SK-N-SH (cell line): Measurements from ENCODE around the gene TEPSIN.

ENCODE experiments used
- CTCF ChIP-seq: fragments of 200-600 bp; sonication (generic); IDR thresholded peaks from 2 replicates; pipeline ENCODE4 v1.6.1; 2017; ENCODE audit warnings: antibody characterized with exemption, mild to moderate bottlenecking, moderate library complexity
- EP300 ChIP-seq, 2 experiments: IDR thresholded peaks; 2 replicates each; pipeline versions ENCODE4 v1.4.0 to v1.6.1; 2012; ENCODE audit warnings: borderline replicate concordance in 1 of 2, low read depth in 1 of 2, low read length in 1 of 2
- NRF1 ChIP-seq: IDR thresholded peaks from 2 replicates; pipeline ENCODE4 v1.6.1; 2012; ENCODE audit warnings: low read depth, mild to moderate bottlenecking, low read length
- POLR2AphosphoS5 ChIP-seq: IDR thresholded peaks from 2 replicates; pipeline ENCODE4 v1.6.1; 2012; ENCODE audit warnings: low read depth, low read length
- RAD21 ChIP-seq: IDR thresholded peaks from 2 replicates; pipeline ENCODE4 v1.6.1; 2012; ENCODE audit warnings: mild to moderate bottlenecking, low read length
- SIN3A ChIP-seq: IDR thresholded peaks from 2 replicates; pipeline ENCODE4 v1.6.1; 2012; ENCODE audit warnings: low read depth, mild to moderate bottlenecking, low read length, moderate library complexity, borderline replicate concordance

GRCh38 chr17:81198826-81199481, 39.9 kb downstream of the TEPSIN start:
- TF ChIP-seq CTCF (no peak), EP300 (IDR thresholded peaks at IDR 0.05; ENCODE audit: borderline replicate concordance in 1 of 2, low read depth in 1 of 2, low read length in 1 of 2) (no peak), POLR2AphosphoS5 (no peak), NRF1 (no peak), RAD21 (no peak), SIN3A (no peak)
